Upper lobe of left lung (tissue), 4 donors: ENCODE results near the gene WFDC1.

ENCODE experiments used
- CTCF ChIP-seq, 6 experiments: fragments of 450-650 bp in 4 of 6; fragments of 200-600 bp in 2 of 6; sonication (generic) in 2 of 6; IDR thresholded peaks; one replicate each; pipeline ENCODE4 v1.5.1; 2016 to 2019; ENCODE audit warnings: antibody characterized with exemption in 6 of 6
- POLR2A ChIP-seq, 4 donors: fragments of 450-650 bp; IDR thresholded peaks; one replicate each; pipeline ENCODE4 v1.5.1; 2016 to 2017; ENCODE audit warnings: antibody characterized with exemption in 4 of 4, mild to moderate bottlenecking in 2 of 4

DNA sequence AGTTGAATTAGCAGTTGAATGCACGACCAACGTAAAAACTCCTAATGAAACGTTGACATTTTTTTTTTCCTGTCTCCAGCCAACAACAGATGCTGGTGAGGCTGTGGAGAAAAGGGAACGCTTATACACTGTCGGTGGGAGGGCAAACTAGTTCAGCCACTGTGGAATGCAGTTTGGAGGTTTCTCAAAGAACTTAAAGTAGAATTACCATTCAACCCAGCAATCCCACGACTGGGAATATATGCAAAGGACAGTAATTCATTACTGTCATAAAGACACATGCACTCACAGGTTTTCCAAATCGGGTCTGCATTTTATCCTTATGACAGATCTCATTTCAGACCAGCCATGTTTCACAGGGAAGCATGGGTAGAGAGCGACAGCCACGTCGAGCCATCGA lies 3.5 kb upstream of the WFDC1 start:
- no peak for TF ChIP-seq CTCF (IDR thresholded peaks at IDR 0.05)
- no peak for TF ChIP-seq POLR2A (IDR thresholded peaks at IDR 0.05)
